Measurements from ENCODE around the gene DOK3.

The DOK3 gene

GRCh38 chr5:177478711-177479646 is 30.6 kb downstream of the DOK3 start:
- no peak for DNase-seq

GRCh38 chr5:177477701-177478477 is 31.7 kb downstream of the DOK3 start:
- DNase-seq: no peak

GRCh38 chr5:177476531-177477233 is 32.9 kb downstream of the DOK3 start:
- no peak for DNase-seq

- no peak for DNase-seq
Measured at GRCh38 chr5:177475563-177476427, 33.8 kb downstream of the DOK3 start.

GRCh38 chr5:177474846-177475562 is 34.6 kb downstream of the DOK3 start:
- no peak for DNase-seq

- no peak for DNase-seq
Measured at GRCh38 chr5:177474002-177474476, 35.6 kb downstream of the DOK3 start.

GRCh38 chr5:177473443-177474001 is 36.1 kb downstream of the DOK3 start, which contains the start of gene DBN1:
DBN1 (minus strand) TSS chr5:177473634; CDS start chr5:177473521, 113 bp downstream.
- peak; percentile 60 for DNase-seq

- DNase-seq: peak; percentile 59
Measured at GRCh38 chr5:177472460-177473442, 36.9 kb downstream of the DOK3 start.

- peak; percentile 45 for DNase-seq
Measured at GRCh38 chr5:177471610-177472356, 37.8 kb downstream of the DOK3 start.

GRCh38 chr5:177470759-177471536 is 38.7 kb downstream of the DOK3 start:
- DNase-seq: no peak

GRCh38 chr5:177469750-177470525 is 39.7 kb downstream of the DOK3 start:
- peak; percentile 35 for DNase-seq

GRCh38 chr5:177468685-177469628 is 40.7 kb downstream of the DOK3 start:
- peak; percentile 17 for DNase-seq

- DNase-seq: no peak
Measured at GRCh38 chr5:177468329-177468684, 41.3 kb downstream of the DOK3 start.

GRCh38 chr5:177467436-177467835 is 42.2 kb downstream of the DOK3 start:
- DNase-seq: no peak

- no peak for DNase-seq
Measured at GRCh38 chr5:177466861-177467260, 42.8 kb downstream of the DOK3 start.

- no peak for DNase-seq
Measured at GRCh38 chr5:177465044-177465443, 44.6 kb downstream of the DOK3 start.
